NCI-H2171 (cell line): Measurements from ENCODE around the gene HOXA9.

ENCODE experiments used
- DNase-seq: peaks from one replicate; lab custom pipeline; 2025; lab: John Stamatoyannopoulos, UW

The HOXA9 gene

GRCh38 chr7:27163288-27164044 lies 1.9 kb downstream of the HOXA9 start:
- DNase-seq: no peak

- DNase-seq: no peak
Observed at GRCh38 chr7:27162561-27163287, 2.6 kb downstream of the HOXA9 start.

GRCh38 chr7:27161721-27162560 lies 3.4 kb downstream of the HOXA9 start:
- DNase-seq: no peak

DNA sequence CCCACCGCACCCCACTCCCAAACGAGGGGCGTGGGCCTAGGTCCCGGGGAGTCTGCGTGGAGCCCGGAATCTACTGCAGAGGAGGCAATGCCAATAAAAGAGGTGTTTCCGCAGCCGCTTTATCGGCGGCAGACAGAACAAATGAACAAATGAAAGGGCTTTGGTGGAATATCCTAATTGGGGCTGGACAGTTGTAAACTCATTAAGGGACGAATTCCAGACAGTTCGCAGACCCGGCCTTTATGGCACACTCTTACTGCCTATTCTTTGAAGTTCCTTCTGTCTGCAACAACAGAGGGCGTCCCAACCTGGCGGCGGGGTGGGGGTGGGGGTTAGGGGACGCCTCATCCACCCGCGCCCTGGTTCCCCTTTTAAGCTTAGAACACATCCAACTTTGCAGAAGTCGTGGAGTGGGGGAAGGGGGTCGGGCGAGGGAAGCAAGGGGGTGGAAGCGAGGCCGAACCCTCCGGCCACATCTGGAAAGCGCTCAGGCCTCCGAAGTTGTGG lies 4.1 kb downstream of the HOXA9 start:
- no peak for DNase-seq

DNA sequence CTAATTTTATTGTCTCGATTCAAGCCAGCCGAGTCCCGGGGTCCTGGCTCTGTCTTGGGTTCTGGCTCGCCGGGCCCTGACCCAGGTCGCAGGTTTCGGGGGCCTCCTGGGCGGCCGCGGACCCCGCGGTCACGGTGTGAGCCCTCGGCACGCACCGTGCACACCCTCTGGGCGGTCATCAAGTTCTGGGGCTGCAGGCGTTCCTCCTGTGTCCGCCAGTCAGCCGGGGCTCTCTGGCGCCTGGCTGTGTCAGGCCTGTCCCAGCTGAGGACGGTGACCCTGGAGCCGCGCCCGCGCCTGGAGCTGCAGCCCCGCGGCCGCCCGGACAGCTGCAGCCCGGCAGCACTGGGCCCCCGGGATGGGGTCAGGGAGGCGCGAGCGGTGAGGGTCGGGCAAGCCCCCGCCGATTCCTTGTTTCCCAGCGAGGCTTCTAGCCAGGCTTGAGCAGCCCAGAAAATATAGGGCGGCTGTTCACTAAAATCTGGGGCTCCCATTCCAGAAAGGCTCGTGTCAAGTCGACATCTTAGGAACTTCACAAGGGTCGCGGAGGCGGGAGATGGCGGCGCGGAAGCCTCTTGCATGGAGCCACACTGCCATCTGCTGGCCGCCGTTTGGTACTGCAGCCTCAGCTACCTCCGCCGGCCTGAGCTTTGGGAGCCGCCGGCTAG lies 4.7 kb downstream of the HOXA9 start:
- peak; percentile 82 for DNase-seq

- no peak for DNase-seq
Observed at GRCh38 chr7:27160145-27160545, 5.2 kb downstream of the HOXA9 start.

- DNase-seq: no peak
Observed at GRCh38 chr7:27159266-27160144, 5.8 kb downstream of the HOXA9 start.

GRCh38 chr7:27158436-27159265 lies 6.7 kb downstream of the HOXA9 start:
- DNase-seq: no peak

- DNase-seq: no peak
Observed at GRCh38 chr7:27157702-27158431, 7.5 kb downstream of the HOXA9 start.

GRCh38 chr7:27156916-27157701 lies 8.2 kb downstream of the HOXA9 start:
- no peak for DNase-seq

DNA sequence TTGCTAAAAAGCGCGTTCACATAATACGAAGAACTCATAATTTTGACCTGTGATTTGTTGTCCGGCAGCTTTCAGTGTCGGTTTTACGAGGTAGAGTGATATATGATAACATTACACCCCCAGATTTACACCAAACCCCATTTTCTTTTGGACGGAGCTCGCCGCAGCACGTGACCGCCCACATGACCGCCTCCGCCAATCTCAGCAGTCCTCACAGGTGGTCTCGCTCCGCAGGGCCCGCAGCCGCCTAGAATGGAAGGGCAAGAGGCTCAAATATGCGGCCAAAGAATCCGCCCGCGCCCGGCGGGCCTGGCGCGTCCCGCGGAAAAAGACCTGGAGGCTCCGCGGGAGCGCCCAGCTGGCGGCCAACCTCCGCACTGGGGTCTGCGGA lies 8.8 kb downstream of the HOXA9 start, which contains the start of gene HOXA7:
Gene HOXA7 (minus strand): TSS at position 168 of the 391 bp plus-strand sequence. CDS start 130 bp downstream, at position 38.
- DNase-seq: peak; percentile 83

DNA sequence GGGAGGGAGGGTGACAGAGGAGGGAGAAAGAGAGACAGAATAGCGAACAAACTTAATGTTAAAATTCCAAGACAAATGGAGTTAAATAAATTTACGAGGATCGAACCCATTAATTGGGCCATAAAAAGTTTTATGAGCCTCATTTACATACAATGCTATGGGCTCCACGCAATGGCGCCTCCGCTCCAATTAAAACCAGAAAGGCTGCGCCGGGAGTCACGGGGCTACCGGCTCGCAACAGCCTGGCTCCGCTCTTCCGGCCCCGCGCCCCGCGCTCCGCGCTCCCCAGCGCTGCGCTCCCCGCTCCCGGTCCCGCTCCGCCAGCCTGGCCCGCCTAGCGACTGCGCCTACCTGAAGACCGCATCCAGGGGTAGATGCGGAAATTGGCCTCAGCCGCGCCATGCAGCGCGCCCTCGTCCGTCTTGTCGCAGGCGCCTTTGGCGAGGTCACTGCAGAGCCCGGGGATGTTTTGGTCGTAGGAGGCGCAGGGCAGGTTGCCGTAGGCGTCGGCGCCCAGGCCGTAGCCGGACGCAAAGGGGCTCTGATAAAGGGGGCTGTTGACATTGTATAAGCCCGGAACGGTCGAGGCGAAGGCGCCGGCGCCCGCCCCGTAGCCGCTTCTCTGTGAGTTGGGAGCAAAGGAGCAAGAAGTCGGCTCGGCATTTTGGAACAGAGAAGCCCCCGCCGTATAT lies 9.4 kb downstream of the HOXA9 start:
- DNase-seq: peak; percentile 44

GRCh38 chr7:27154901-27155815 lies 10.2 kb downstream of the HOXA9 start:
- DNase-seq: no peak

GRCh38 chr7:27154369-27154768 lies 11.0 kb downstream of the HOXA9 start:
- no peak for DNase-seq

GRCh38 chr7:27153526-27153925 lies 11.8 kb downstream of the HOXA9 start:
- no peak for DNase-seq

GRCh38 chr7:27152816-27153442 lies 12.4 kb downstream of the HOXA9 start:
- no peak for DNase-seq
